Colon (tissue), 2 donors: ENCODE results near the gene COL18A1.
"Not testable (repeated sequence)": the region's sequence is repeated elsewhere in the genome, so short reads cannot be mapped to it uniquely, and the experiment has no call there.

ENCODE experiments used
- FAIRE-seq: peaks from 2 replicates; lab custom pipeline; 2012; peaks lifted over from hg19 to GRCh38; lab: Jason Lieb, UNC
- donor health status: control.
- donor health status: control.

COL18A1 gene

DNA sequence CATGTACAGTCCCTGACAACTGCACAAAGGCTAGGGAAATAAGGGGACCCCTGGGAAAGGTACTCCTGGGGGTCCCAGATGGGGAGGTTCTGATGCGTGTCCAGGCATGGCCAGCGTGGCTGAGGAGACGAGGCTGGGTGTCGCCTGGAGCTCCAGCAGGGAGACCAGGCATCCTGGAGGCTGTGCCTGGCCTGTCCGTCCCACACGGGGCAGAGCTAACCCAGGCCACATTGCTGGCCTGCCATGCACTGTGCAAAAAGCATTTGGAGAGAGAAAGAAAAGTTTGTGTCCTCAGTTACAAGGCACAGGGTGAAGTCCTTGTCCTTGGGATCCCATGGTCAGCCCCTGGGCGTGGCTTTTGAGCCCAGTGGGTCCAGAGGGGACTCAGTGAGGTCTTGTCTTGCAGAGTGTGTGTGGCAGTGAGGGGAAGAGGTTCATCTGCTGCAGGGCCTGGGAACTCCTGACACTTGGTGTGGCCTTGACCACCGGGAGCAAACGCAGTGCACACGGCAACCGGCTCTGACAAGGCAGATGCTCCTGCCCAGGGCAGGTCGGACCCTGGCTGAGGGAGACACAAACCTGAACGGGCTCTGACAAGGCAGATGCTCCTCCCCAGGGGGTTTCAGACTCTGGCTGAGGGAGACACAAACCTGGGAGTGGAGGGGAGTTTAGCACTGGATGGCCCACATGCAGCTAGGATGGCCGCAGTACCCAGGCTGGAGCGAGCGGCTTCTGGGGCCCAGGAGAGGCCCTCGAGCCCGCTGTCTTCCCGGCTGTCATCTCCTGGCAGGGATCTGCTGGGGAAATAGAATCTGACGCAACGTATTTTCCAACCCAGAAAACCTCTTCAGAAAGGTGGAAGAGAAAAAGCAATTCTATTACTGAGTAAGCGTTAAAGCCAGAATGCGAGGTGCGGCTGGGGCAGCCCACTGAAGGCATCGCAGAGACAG lies 37.3 kb upstream of the COL18A1 start:
- no peak for FAIRE-seq

DNA sequence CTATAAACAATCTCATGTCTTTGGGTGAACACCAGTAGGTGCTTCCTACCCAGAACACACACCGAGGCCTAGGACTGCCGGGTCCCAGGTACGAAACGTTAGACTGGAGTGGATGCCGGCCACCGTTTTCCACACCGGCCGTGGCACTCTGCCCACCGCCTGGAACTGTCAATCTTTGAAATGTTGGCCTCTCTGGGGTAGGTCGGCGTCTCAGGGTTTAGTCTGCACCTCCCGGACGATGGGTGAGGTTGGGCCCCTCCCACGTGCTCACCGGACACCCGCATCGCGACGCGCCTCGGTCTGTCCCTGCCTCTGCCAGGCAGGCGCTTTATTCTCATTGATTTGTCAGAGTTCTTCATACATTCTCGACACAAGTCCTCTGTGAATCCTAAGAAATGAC lies 35.9 kb upstream of the COL18A1 start:
- not testable (repeated sequence) for FAIRE-seq

DNA sequence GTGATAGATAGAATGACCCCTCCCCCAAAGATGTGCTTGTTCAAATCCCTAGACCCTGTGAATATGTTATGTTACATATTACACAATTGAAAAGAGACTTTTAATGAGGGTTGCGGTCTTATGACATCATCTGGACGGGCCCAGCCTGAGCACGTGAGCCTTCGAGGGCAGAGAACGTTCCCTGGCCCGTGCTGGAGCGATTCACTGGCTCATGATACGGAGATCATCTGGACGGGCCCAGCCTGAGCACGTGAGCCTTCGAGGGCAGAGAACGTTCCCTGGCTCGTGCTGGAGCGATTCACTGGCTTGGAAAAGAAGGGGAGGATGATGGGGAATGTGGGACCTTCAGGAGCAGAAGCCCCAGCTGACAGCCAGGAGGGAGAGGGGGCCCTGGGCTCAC lies 34.4 kb upstream of the COL18A1 start:
- no peak for FAIRE-seq

DNA sequence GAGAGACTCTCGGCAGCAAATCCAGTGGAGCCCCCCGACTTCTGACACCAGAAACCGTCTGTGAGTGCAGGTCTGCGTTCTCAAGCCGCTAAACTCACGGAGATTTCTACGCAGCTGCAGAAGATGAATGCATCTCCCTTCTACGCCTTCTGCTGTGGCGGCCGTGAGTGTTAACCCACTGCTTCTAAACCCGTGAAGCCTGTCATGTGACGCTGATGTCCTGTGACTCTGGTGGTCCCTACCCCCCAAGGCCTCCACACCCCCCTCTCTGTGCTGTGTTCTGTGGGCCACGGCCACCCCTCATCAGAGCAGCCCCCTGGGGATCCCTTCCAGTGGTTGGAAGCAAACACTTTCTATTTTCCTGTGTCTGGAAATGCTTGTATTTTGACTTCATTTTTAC lies 33.9 kb upstream of the COL18A1 start:
- FAIRE-seq = no peak

DNA sequence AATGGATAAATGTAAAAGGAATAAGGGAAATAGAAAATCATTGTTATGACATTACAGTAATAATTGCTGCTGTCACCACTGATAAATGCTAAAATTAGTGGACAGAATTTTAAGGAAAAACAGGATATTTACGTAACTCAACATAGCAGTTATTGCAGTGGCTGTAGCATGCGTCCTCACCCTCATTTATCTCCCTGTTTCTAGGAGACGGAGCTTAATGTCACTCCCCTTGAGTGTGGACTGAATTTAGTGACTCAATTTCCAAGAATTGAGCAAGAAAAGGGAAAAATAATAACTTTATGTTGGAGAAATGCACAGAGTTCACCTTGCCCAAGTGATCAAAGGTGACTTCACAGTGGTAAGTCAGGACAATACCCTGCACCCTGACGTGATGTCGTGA lies 33.3 kb upstream of the COL18A1 start:
- no peak for FAIRE-seq

DNA sequence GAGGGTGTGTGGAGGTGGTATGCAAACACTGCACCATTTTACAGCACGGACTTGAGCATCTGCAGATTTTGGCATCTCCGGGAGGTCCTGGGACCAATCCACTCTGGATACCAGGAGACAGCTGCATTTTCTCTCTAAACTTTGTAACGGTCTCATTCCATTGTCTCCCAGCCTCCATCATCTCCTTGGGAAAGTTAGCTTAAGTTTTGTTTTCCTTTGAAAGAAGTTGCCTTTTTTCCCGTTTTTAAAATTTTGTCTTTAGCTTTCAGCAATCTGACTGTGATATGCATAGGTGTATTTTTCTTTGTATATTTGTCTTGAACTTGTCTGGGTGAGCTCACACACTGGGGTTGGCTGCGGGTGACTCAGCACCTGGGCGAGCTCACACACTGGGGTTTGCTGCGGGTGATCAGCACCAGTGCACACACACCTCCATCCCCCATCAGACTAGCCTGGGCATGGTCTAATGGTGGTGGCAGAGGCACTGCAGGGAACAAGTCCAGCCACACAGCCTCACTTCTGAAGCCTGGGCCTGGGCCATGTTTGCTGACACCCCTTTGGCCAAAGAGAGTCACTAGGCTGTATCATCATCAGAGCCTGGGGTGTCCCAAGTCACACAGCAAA lies 32.1 kb upstream of the COL18A1 start:
- no peak for FAIRE-seq

DNA sequence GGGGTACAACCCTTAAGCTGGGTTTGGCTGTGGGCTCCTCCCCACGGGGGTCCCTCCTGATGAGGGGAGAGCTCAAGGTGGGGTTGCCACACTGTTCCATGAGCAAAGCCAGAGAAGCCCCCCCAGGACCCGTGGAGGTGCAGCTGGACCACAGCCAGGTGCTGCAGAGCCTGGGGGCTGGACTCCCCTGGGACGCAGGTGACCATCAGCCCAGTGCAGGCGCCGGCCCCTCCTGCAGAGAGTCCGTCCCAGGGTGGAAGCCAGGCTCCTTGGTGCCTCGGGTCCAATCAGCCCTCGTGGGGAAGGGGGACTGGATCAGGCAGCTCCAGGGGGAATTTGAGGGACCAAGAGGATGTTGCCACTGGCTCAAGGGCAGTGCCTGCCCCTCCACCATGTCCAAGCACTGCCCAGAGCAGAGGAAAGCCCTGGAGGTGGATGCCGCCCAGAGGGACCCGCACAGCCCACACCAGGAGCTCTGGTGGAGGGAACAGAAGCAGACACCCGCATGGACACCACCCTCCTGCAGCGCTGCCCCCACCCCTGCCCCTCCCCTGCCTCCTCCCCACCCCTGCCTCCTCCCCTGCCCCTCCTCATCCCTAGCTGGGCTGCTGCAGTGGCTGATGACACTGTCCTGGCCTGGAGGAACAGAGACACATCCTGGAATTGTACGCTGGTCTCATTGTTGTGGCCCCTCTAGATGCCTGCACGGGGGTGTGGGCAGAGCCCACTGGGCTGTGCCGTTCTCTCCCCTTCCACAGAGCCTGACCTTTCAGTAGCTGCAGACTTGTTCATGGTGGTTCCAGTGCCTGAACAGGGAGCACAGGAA lies 30.8 kb upstream of the COL18A1 start:
- no peak for FAIRE-seq

DNA sequence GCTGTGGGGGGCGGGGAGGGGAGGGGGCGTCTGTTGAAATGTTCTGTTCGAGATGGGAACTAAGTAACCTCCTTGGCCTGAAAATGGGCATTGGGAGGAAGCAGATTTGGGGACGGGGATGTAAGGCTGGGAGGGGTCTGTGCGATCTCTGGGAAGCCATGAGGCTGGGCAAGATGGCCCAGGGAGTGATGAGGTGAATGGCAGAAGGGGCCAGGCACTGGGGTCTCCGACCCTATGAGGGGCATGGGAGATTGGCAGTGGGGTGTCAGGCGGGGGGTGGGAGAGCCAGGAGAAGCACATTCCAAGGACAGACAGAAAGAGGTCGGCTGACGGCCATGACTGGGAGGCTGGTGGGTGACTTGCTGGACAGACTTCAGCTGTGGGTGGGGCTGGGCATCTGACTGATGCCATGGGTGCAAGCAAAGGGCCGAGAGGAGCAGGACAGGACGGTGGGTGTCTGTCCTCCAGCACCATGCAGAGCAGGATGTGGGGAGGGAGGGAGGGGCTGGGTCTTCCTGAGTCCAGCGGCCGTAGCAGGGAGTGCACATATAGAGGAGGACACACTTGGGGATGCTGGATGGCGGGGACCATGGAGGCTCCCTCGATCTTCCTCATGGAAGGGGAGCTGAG lies 30.0 kb upstream of the COL18A1 start:
- FAIRE-seq = no peak

DNA sequence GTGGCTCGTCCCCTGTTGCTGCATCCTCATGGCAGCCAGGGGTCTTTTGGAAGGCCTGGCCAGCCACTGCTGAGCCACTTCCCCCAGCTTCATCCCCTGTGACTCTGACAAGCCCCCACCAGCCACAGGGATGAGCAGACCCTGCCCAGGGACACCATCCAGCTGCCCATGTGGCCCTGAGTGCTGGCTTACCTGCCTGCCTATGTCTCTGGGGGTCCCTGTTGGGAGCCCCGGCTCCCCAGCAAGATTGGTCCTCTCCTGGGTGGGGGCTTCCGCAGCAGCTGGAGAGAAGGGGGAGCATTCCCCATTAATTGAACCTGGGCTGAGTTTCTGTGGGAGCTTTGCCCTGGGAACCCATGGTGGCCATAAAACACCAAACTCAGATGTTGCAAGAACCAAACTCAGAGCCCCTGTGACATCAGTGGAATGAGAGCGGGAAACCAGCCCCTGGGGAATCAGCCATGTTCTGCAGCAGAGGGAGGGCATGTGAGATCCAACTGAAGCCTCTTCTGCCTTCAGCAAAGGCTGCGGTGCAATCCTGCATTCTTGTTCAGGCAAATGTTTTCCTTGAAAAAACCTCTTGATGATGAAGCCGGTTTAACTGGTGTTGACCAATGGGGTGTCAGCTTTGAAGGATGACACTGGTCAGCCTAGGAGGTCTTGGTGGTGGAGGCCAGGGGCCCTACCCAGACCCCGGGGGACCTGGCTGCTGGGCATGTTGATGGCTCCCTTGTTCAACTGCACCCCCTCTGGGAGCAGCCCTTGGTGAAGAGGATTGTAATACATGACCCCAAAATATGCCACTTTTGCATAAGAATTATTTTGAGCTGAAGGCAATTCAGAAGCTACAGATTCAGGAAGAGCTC lies 28.3 kb upstream of the COL18A1 start:
- no peak for FAIRE-seq

DNA sequence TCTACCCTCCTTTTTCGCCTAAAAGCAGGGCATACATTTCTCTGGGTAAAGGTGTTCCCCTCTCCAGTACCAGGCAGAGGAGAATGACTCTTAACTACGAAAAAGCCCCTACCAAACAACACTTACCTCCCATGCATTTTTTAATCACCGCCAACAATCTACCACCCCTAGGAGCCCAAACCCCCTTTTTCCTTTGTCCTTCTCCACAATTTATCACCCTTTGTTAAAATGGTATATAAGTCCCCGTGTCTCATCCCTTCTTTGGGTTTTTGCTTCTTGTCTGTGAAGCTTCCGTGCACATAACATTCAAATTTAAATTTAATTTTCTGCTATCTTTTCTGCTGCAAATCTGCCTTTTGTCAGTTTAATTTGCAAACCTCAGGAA lies 27.6 kb upstream of the COL18A1 start:
- FAIRE-seq = no peak

DNA sequence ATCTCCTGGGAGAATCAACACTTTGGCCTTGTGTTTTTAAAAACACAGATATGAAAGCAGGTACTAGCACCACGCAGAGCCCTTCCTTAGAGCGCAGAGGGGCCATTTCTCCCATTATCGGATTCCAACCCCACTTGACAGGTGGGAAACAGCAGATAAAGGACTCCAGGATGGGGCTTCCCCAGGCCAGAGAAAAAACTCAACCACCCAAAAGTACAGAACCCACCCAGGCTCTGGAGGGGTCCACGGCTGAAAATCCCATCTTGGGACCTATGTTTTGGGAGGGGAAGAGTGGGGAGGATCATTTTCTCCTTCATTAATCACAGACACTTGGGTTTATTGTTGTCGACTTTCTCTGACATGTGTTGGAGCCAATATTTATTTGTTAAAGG lies 27.1 kb upstream of the COL18A1 start:
- FAIRE-seq = no peak

DNA sequence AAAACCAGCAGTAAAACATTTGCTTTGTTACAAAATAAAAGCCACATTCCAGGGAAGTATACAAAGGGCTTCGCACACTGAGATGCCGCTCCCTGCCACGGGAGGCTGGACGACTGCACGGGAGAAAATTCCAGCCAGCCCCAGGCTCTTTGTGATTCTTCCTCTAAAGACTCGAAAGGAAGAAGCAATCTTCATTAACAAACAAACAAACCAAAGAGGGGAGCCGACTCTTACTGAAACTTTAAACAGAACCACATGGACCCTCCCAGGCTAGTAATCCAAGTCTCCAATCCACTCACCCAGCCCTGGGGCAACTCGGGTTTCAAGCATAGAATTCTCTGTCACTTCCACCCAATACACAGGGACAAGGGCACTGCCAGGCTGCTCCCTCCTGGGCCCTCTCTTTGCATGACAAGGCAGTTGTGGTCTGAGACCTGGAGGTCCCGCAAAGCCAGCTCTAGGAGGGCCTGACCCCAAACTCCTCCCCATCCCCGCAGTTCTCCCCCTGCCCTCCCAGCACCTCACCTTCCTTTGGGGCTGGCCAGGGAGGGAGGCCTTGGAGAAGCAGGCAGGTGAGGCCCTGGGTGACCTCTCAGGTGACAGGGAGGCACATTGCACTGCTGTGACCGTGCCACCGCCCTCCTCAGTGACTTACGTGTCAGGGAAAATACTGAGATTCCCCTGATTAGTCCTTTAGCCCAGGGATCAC lies 26.6 kb upstream of the COL18A1 start:
- no peak for FAIRE-seq

DNA sequence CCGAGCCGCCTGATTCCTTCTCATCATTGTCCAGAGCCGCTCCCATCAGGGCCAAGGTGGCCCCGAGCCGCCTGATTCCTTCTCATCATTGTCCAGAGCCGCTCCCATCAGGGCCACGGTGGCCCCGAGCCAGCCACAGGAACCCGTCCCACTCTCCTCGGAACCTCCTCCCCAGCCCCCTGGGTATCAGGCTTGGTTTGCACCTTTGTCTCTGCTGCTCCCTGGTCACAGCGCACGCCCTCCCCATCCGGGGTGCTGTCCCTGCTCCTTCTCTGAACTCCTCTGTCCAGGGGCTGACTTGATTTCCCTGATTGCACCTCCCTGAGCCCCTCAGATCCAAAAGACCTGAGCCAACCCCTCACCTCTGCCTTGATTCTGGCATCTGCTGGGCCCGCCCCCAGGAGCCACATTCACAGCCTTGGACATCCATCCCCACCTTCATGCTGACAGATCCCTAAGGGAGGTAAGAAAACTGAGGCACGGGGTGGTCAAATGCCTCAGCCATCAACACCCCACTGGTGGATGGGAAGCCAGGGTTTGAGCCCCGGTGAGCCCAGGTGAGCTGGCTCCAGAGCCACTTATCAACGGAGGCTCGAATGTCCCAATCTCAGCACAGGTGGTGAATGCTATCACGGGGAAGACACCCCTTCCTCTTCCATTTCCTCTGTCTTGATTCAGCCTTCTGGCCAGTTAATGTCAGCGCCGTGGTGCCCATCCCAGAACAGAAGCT lies 25.6 kb upstream of the COL18A1 start:
- no peak for FAIRE-seq

DNA sequence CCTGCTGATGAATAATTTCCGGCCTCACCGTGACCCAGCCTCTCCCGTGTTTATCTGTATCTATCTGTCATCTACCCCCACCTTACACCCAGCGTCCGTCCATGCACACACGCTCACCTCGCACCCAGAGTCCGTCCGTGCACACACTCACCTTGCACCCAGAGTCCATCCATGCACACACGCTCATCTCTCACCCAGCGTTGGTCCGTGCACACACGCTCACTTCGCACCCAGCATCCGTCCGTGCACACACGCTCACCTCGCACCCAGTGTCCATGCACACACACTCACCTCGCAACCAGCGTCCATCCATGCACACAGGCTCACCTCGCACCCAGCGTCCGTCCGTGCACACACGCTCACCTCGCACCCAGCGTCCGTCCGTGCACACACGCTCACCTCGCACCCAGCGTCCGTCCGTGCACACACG lies 25.0 kb upstream of the COL18A1 start:
- FAIRE-seq = no peak

DNA sequence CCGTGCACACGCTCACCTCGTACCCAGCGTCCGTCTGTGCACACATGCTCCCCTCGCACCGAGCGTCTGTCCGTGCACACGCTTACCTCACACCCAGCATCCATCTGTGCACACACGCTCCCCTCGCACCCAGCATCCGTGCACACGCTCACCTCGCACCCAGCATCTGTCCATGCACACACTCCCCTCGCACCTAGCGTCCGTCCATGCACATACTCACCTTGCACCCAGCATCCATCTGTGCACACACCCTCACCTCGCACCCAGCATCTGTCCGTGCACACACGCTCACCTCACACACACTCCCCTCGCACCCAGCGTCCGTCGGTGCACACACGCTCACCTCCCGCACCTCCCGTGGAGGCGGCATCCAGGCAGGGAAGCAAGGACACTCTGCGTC lies 24.4 kb upstream of the COL18A1 start:
- no peak for FAIRE-seq

DNA sequence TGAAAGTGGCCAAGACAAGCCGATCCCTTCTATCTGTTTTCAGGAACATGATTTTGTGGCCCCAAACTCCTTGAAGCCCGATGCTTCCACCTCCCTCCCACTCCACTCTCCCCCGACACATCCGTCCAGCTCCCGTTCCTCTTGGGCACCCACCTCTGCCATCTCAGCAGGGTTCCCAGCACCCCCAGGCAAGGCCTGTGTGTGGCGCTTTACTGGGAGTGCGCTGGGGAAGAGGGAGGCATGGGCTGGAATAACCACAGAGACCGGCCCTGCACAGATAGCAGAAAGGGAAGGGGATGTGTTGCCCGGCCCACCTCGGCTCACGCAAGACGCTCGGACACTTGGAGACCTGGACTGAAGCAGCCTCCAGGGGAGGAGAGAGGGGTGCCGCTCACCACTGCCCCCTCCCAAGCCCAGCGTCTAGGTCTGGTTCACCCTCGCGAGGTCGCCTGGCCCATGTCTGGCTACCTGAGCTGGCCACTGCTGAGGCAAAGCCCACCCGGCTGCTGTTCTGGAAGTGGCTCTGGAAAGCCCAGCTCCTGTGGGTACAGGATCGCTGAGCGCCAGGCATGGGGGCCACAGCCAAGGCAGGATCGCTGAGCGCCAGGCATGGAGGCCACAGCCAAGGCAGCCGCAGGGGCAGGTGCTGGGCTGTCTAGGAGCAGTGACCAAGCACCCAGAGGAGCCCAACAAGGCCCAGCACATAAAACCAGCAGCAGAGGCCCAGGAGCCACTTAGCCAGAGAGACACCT lies 23.8 kb upstream of the COL18A1 start:
- no peak for FAIRE-seq

DNA sequence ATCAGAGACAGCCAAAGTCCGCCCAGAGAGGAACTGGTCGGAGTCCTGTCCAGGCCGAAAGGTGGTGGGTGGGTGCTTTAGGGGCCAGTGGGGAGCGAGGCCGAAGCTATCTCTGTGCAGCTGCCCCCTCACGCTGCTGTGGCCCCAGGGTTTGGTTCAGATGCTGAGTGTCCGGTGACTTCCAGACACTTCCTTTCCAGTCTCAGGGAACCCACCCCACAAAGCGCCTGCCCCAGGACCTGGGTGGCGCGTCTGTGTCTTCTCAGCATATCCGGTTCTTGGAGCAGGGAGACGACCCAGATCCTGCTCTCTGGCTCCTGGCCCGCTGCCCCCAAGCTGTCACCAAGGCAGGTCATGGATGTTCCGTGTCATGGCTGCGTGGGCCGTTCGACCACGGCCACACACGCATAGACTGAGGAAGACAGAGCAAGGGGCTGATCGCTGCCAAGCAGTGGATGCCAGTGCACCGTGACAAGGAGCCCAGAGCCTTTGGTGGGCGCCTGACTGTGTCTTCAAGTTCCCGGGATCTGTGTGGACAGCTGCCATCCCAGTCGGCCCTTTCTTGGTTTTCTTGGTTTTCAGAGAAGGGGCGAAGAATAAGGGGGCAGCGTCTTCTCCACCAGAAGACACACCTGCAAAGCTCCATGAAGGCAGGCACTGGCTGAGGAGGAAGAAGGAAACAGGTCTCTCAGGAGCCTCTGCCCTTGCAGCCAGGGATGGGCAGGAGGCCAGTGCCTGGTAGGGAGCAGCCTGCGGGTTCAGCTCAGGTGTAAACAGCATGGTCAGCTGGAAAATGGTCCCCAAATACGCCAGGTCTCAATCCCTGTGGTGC lies 22.9 kb upstream of the COL18A1 start:
- no peak for FAIRE-seq

DNA sequence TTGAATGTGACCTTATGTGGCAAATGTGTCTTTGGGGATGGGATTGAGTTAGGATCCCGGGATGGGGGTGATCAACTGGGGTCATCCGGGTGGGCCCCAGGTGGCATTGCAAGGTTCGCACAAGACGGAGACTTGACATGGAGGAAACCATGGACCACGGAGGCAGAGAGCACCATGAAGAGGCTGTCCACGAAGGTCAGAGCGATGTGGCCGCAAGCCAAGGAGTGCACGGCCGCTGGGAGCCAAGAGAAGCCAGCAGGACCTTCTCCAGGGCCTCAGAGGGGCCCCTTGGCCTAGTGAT lies 22.3 kb upstream of the COL18A1 start:
- no peak for FAIRE-seq
